ENCODE results near the gene MALT1.
"Not testable (repeated sequence)": the region's sequence is repeated elsewhere in the genome, so short reads cannot be mapped to it uniquely, and the experiment has no call there.

Gene MALT1

GRCh38 chr18:58753976-58754375 is 82.7 kb downstream of the MALT1 start:
- no peak for DNase-seq

- DNase-seq: no peak
Measured at GRCh38 chr18:58754544-58755068, 83.3 kb downstream of the MALT1 start.

GRCh38 chr18:58755304-58756010 is 84.2 kb downstream of the MALT1 start:
- DNase-seq: no peak

GRCh38 chr18:58756148-58756547 is 84.9 kb downstream of the MALT1 start:
- DNase-seq: no peak

- DNase-seq: no peak
Measured at GRCh38 chr18:58756596-58757240, 85.5 kb downstream of the MALT1 start.

GRCh38 chr18:58757351-58757750 is 86.1 kb downstream of the MALT1 start:
- DNase-seq: not testable (repeated sequence)

GRCh38 chr18:58758046-58758445 is 86.8 kb downstream of the MALT1 start:
- DNase-seq: no peak

- DNase-seq: no peak
Measured at GRCh38 chr18:58758606-58759005, 87.3 kb downstream of the MALT1 start.

- no peak for DNase-seq
Measured at GRCh38 chr18:58761241-58761969, 90.1 kb downstream of the MALT1 start.

GRCh38 chr18:58761970-58762780 is 90.9 kb downstream of the MALT1 start:
- no peak for DNase-seq

- DNase-seq: no peak
Measured at GRCh38 chr18:58762781-58763171, 91.5 kb downstream of the MALT1 start.

- DNase-seq: no peak
Measured at GRCh38 chr18:58766164-58766563, 94.9 kb downstream of the MALT1 start.

- no peak for DNase-seq
Measured at GRCh38 chr18:58766946-58767345, 95.7 kb downstream of the MALT1 start.

- DNase-seq: peak; percentile 21
Measured at GRCh38 chr18:58768293-58768974, 97.2 kb downstream of the MALT1 start.

- DNase-seq: no peak
Measured at GRCh38 chr18:58769321-58769720, 98.1 kb downstream of the MALT1 start.

- DNase-seq: no peak
Measured at GRCh38 chr18:58770601-58771000, 99.3 kb downstream of the MALT1 start.

- no peak for DNase-seq
Measured at GRCh38 chr18:58772161-58772560, 100.9 kb downstream of the MALT1 start.

GRCh38 chr18:58776084-58776483 is 104.8 kb downstream of the MALT1 start:
- DNase-seq: no peak

GRCh38 chr18:58776541-58776940 is 105.3 kb downstream of the MALT1 start:
- not testable (repeated sequence) for DNase-seq

GRCh38 chr18:58777471-58777870 is 106.2 kb downstream of the MALT1 start:
- no peak for DNase-seq

- no peak for DNase-seq
Measured at GRCh38 chr18:58779529-58779928, 108.3 kb downstream of the MALT1 start.

- no peak for DNase-seq
Measured at GRCh38 chr18:58780045-58780444, 108.8 kb downstream of the MALT1 start.
